Omental fat pad (tissue), 4 donors: ENCODE data around the gene RGS10. TPM values are rescaled to one million over a fixed set of nuclear protein-coding genes. Genes with fewer than 3 reads are reported as not detected.
"Not testable (repeated sequence)": the region's sequence is repeated elsewhere in the genome, so short reads cannot be mapped to it uniquely, and the experiment has no call there.

Source experiments
- ATAC-seq: fragments of 150-250 bp; one replicate; pipeline ENCODE4 v1.9.1; 2016; ENCODE audit warnings: mild to moderate bottlenecking, moderate library complexity; ENCODE audit not compliant: low FRiP score
- DNase-seq: peaks from one replicate; pipeline ENCODE4 v3.0.0-alpha.2; 2019; ENCODE audit warnings: low spot score
- total RNA-seq, 4 donors: library from RNA; depleted of rRNA; stranded (reverse); fragments of >200 nt; gene quantifications; one replicate each; pipeline ENCODE4 v1.1.0, GENCODE V29; 2016
- TF ChIP-seq, protein P1 (sequence below), 3 donors: fragments of 450-650 bp; IDR thresholded peaks; one replicate each; pipeline ENCODE4 v1.5.1; 2016 to 2017; ENCODE audit warnings: antibody characterized with exemption in 3 of 3, mild to moderate bottlenecking in 3 of 3, moderate library complexity in 2 of 3

RGS10 gene
- total RNA-seq, 4 donors from 2014 or later: 12.3 to 40.2 (median 18.7) TPM

DNA sequence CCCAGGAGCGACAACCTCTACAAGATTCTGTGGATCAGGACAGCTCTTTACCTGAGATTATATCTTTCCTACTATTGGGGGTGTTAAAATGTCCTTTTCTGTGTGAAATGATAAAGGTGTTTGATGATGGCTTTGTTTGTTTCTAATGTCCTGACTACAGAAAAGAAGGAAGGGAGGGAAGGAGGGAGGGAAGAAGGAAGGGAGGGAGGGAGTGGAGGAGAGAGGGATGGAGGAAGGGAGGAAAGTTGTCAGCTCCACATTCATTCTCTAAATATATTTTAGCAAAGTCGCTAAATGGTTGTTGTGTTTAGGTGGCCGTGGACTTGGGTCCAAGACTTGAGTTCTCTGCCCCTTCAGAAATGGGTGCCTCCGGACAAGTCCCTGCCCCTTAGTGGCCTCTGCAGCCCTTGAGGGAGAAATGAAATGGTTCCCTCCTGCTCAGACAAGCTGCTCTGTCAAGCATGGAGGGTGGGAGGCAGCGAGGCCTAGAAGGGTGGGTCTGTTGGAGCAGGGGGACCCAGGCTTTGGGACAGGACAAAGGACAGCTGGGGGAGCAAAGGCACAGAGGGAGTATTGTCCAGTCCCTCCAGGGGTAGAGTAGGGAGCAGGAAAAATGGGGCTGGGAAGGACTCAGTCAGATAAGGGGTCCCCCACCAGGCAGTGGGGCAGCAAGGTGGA is 4.4 kb downstream of the RGS10 start:
- DNase-seq: no peak
- ATAC-seq: no peak
- TF ChIP-seq, protein P1, sequence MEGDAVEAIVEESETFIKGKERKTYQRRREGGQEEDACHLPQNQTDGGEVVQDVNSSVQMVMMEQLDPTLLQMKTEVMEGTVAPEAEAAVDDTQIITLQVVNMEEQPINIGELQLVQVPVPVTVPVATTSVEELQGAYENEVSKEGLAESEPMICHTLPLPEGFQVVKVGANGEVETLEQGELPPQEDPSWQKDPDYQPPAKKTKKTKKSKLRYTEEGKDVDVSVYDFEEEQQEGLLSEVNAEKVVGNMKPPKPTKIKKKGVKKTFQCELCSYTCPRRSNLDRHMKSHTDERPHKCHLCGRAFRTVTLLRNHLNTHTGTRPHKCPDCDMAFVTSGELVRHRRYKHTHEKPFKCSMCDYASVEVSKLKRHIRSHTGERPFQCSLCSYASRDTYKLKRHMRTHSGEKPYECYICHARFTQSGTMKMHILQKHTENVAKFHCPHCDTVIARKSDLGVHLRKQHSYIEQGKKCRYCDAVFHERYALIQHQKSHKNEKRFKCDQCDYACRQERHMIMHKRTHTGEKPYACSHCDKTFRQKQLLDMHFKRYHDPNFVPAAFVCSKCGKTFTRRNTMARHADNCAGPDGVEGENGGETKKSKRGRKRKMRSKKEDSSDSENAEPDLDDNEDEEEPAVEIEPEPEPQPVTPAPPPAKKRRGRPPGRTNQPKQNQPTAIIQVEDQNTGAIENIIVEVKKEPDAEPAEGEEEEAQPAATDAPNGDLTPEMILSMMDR (IDR thresholded peaks at IDR 0.05): no peak

DNA sequence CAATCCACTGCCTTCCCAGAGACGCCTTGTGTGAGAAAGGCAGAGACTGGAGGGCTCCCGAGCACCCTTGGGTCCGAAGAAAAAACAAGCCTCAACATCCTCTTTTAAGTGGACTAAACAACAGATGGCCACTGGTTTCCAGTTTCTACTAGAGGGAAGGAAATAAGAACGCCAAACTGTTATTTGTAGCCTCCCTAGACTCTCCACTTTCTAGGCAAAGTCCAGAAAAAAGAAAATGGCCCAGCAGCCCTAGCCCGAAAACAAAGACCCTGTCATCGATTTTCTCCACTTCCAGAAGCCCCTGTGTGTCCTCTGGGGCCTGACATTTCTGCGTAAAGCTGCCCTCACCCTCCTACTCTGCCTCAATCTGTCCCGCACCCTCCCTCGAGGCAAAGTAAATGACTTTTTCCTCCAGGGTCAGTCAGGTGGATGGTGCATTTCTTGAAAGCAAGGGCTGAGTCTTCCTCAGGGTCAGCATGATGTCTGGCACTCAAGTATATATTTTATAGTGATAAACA is 6.0 kb downstream of the RGS10 start:
- DNase-seq: no peak
- TF ChIP-seq, protein P1 (IDR thresholded peaks at IDR 0.05): no peak
- no peak for ATAC-seq

DNA sequence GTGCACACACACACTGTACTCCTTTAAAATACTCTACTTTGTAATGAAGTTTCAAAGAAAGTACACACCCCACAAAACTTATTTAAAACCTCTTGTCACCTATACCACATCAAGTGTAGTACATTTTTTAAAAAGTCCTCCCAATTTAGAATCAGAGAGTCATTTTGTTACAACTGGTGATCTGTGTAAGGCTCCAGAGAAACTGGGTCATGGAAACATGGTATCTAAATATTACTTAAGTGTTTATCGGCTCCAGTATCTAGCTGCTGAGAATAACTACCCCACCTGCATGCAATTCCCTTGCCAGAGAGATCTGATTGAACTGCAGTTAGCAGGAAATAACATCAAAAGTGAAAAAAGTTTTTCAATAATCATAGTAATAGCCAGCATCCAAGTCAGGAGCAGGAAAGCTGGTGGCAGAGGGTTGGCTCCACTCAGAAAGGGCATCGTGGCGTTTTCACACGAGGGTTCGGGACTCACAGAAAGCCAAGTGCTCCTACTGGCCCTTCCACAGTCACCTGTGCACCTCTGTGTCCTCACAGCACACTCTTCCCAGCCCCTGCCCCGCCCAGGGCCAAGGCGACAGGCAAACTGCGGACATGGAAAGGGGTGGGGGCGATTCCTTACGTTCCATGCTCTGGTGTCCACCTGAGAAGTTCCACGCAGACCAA is 6.5 kb downstream of the RGS10 start:
- ATAC-seq: no peak
- TF ChIP-seq, protein P1 (IDR thresholded peaks at IDR 0.05): no peak

DNA sequence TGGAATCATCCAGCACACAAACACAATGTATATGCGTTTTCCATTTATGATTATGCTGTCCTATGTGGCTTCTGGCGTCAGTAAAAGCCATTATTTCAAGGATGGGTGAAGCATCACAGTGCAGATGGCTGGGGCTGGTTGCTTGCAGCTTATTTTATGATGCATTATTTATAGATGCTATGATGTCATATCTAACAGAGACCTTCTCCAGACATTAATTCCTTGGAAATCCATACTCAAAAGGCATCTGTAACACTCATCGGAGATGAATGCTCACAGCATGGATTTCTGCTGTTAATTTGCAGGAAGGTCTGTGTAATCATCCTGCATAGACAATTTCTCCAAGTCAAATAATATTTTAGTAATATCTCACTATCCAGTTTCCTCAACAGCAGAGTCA is 7.2 kb downstream of the RGS10 start:
- TF ChIP-seq, protein P1 (IDR thresholded peaks at IDR 0.05): no peak
- no peak for ATAC-seq
- no peak for DNase-seq

More for the DNA sequence above, 6.5 kb downstream of the RGS10 start:
- DNase-seq: no peak

DNA sequence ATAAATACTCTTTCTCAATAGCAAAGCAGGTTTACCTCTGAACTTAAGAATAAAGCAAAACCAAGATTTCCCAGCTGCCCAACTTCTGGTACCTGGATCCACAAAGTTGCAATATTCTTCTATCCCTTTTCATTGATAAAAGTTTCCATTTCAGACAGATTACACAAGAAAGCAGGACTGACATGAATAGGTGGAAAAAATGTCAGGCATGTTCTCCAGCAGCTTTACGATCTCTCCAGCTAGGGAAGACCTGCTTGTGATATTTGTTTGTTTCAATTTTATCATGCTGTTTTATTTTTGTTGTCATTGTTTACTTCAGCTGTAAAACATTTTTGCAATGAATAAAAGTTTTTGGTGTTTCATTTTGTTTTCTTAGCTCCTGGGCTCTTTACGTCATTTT is 9.0 kb downstream of the RGS10 start:
- no peak for ATAC-seq
- TF ChIP-seq, protein P1 (IDR thresholded peaks at IDR 0.05): no peak
- DNase-seq: no peak

DNA sequence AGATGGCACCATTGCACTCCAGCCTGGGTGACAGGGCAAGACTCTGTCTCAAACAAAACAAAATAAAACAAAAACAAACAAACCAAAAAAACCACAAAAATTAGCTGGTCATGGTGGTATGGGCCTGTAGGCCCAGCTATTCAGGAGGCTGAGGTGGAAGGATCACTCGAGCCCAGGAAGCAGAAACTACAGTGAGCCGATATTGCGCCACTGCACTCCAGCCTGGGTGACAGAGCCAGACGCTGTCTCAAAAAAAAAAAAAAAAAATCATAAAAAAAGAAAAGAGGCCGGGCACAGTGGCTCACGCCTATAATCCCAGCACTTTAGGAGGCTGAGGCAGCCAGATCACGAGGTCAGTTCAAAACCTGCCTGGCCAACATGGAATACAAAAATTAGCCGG is 9.7 kb downstream of the RGS10 start:
- ATAC-seq, DNase-seq: not testable (repeated sequence)

DNA sequence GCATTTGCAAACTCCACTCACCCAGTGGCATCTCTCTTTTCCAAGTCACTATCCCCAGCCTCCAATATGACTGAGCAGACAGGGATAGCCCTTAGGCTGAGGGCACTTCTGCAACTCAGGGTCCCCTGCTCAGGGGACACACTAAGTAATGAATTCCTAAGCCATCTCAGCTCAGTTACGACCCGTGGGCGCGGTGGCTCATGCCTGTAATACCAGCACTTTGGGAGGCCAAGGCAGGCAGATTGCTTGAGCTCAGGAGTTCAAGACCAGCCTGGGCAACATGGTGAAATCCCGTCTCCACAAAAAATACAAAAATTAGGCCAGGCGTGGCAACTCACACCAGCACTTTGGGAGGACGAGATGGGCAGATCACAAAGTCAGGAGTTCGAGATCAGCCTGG is 10.3 kb downstream of the RGS10 start:
- not testable (repeated sequence) for ATAC-seq, DNase-seq

DNA sequence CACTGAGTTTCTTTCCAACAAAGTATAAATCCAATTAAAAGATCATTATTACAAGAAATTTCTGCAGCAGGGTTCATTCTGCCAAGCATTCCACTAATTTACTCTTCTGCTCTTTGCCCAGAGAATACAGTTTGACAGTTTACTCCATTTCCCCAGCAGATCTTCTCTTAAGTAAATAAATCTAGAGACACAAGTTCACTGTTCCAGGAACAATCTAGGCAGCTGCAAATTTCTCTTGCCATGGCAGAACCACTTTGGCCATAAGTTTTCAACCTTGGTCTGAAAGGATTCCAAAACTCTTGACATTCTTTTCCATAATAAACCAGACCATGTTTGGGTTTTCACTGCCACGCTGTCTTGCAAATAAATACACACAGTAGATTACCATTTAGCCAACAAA is 11.5 kb downstream of the RGS10 start:
- DNase-seq (no peak), ATAC-seq (no peak)
- TF ChIP-seq, protein P1 (IDR thresholded peaks at IDR 0.05): no peak

DNA sequence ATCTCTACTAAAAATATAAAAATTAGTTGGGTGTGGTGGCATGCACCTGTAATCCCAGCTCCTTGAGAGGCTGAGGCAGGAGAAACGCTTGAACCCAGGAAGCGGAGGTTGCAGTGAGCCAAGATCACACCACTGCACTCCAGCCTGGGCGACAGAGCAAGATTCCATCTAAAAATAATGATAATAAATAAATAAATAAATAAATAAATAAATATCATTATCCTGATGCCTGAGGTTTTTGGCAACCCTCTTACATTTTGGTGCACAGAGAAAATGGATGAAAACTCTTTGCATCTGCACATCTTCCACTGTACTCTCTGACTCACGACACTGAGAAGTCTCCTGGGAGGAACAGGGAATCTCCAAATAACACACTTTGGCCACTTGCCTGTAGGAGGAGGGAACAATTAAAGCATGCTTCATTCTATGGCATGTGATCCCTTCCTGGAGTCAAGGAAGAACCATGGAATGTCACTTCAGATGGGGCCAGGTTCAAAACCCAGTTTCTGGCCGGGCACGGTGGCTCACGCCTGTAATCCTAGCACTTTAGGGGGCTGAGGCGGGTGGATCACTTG is 13.8 kb downstream of the RGS10 start:
- not testable (repeated sequence) for DNase-seq, ATAC-seq
